GM12878 (cell line): ENCODE measurements around the gene SLC6A2. TPM values are rescaled to one million over a fixed set of nuclear protein-coding genes. Genes with fewer than 3 reads are reported as not detected.
"Not testable (repeated sequence)": the region's sequence is repeated elsewhere in the genome, so short reads cannot be mapped to it uniquely, and the experiment has no call there.

Source experiments
- ATAC-seq: fragments of 200-7000 bp; cut with Tn5 transposase; 3 replicates; pipeline ENCODE4 v1.9.1; 2020; ENCODE audit warnings: mild to moderate bottlenecking, moderate library complexity
- BruUV-seq: library from RNA; stranded (reverse); fragments of 400-500 nt; replicated peaks from 2 replicates; lab custom pipeline; 2021; lab: Mats Ljungman, UMichigan
- CTCF ChIA-PET: fragments of 300-600 bp; sonication (Branson Sonifier 250); formaldehyde crosslinking; extraction: SDS; loops from one replicate; lab custom pipeline; 2021; ENCODE audit warnings: inconsistent platforms; lab: Yijun Ruan, JAX
- POLR2A ChIA-PET: fragments of 350-600 bp; formaldehyde crosslinking; extraction: SDS; loops from one replicate; lab custom pipeline; 2021; ENCODE audit warnings: inconsistent platforms; lab: Charles Lee
- RAD21 ChIA-PET: fragments of 300-600 bp; sonication (Branson Sonifier 250); formaldehyde crosslinking; loops from one replicate; lab custom pipeline; 2023; ENCODE audit warnings: antibody characterized with exemption; ENCODE audit not compliant: unreplicated experiment; lab: Charles Lee
- SMC1A ChIA-PET: fragments of 300-600 bp; sonication (Branson Sonifier 250); formaldehyde crosslinking; loops from one replicate; lab custom pipeline; 2023; ENCODE audit not compliant: unreplicated experiment, uncharacterized antibody; lab: Charles Lee
- DNase-seq: peaks from one replicate; pipeline ENCODE4 v3.0.0-alpha.2; 2011; ENCODE audit warnings: low read depth, low spot score
- FAIRE-seq: peaks from 3 replicates; lab custom pipeline; 2011; peaks lifted over from hg19 to GRCh38; lab: Jason Lieb, UNC
- H2AFZ ChIP-seq: 2 replicates; pipeline ENCODE4 v1.6.0; 2011; ENCODE audit warnings: low read depth, low read length, control low read depth; ENCODE audit not compliant: control insufficient read depth
- H3K27ac ChIP-seq: 2 replicates; pipeline ENCODE4 v1.5.1; 2011; ENCODE audit warnings: control low read depth; ENCODE audit not compliant: control insufficient read depth, insufficient read depth
- H3K27me3 ChIP-seq, 2 experiments: replicated peaks in 1 of 2; 2 replicates each; pipeline versions ENCODE4 v1.6.0 to v1.6.1; 2011; ENCODE audit warnings: low read length in 1 of 2; ENCODE audit not compliant: control insufficient read depth in 2 of 2, insufficient read depth in 2 of 2
- H3K36me3 ChIP-seq, 2 experiments: 2 replicates each; pipeline ENCODE4 v1.5.1; 2011; ENCODE audit warnings: low read length in 1 of 2; ENCODE audit not compliant: control insufficient read depth in 2 of 2, insufficient read depth in 2 of 2
- H3K4me1 ChIP-seq: 2 replicates; pipeline ENCODE4 v1.6.1; 2011; ENCODE audit warnings: mild to moderate bottlenecking, low read length, moderate library complexity, mixed read lengths; ENCODE audit not compliant: control insufficient read depth, insufficient read depth
- H3K4me2 ChIP-seq: 2 replicates; pipeline ENCODE4 v1.6.0; 2011; ENCODE audit warnings: control low read depth; ENCODE audit not compliant: control insufficient read depth, insufficient read depth
- H3K4me3 ChIP-seq: fragments of 200-600 bp; sonication (generic); 2 replicates; pipeline ENCODE4 v1.5.1; 2016
- H3K79me2 ChIP-seq: 2 replicates; pipeline ENCODE4 v1.6.0; 2011; ENCODE audit warnings: low read length; ENCODE audit not compliant: control insufficient read depth, insufficient read depth
- H3K9ac ChIP-seq: 2 replicates; pipeline ENCODE4 v1.8.0; 2011; ENCODE audit warnings: low read length, control low read depth, mixed read lengths; ENCODE audit not compliant: control insufficient read depth, insufficient read depth
- H3K9me3 ChIP-seq: replicated peaks from 3 replicates; pipeline ENCODE4 v1.5.1; 2011; ENCODE audit warnings: mild to moderate bottlenecking, low read length; ENCODE audit not compliant: control insufficient read depth, insufficient read depth
- H4K20me1 ChIP-seq: 2 replicates; pipeline ENCODE4 v1.6.0; 2011; ENCODE audit not compliant: control insufficient read depth, insufficient read depth
- E4F1 ChIP-seq: fragments of 450-650 bp; IDR thresholded peaks from 2 replicates; pipeline ENCODE4 v1.6.1; 2018; ENCODE audit warnings: borderline replicate concordance, mild to moderate bottlenecking; ENCODE audit not compliant: partially characterized antibody
- HDAC6 ChIP-seq: fragments of 200-600 bp; sonication (generic); IDR thresholded peaks from one replicate; pipeline ENCODE4 v1.8.0; 2017; ENCODE audit warnings: antibody characterized with exemption; ENCODE audit not compliant: unreplicated experiment
- SIX5 ChIP-seq: IDR thresholded peaks from 2 replicates; pipeline ENCODE4 v1.6.1; 2011; ENCODE audit warnings: mild to moderate bottlenecking, low read depth, low read length, moderate library complexity; ENCODE audit not compliant: severe bottlenecking
- WGBS: methylation state at CpG from one replicate; pipeline ENCODE4 v1.1.6; 2016; ENCODE audit warnings: low lambda C conversion rate; ENCODE audit not compliant: insufficient replicate concordance, insufficient coverage; ENCODE audit errors: missing lambda C conversion rate; 5-methylcytosine and 5-hydroxymethylcytosine counted together
- in situ Hi-C: fragments of 300-500 bp; cut with MboI; formaldehyde crosslinking; loops from 9 replicates; pipeline ENCODE4 v1.14.3; 2018; ENCODE audit warnings: mixed read lengths
- intact Hi-C: fragments of 100-400 bp; cut with micrococcal nuclease; formaldehyde crosslinking; loops from one replicate; pipeline ENCODE4 v1.14.2; 2022; ENCODE audit not compliant: unreplicated experiment
- polyA plus RNA-seq, 11 experiments: library from polyadenylated mRNA; depleted of rRNA in 4 of 11; unstranded in 6 of 11; stranded (reverse) in 5 of 11; fragments of >200 nt; fragmentation: Nextera tagmentation in 4 of 11; fragmentation: Illumina TruSeq in 1 of 11; extraction: Ambion mirVana in 4 of 11; extraction: Trizol in 1 of 11; gene quantifications; 1 replicate in 1 of 11; 2 replicates in 10 of 11; pipeline versions ENCODE4 v1.2.1 to v1.2.3, GENCODE V29; 2011 to 2016; ENCODE audit warnings: inconsistent platforms in 2 of 11, missing spikeins in 2 of 11, low read depth in 1 of 11
- total RNA-seq, 4 experiments: library from RNA; depleted of rRNA in 3 of 4; stranded (reverse); fragments of >200 nt in 3 of 4; fragmentation: Illumina TruSeq in 1 of 4; extraction: Trizol in 1 of 4; gene quantifications; 2 replicates each; pipeline versions ENCODE4 v1.2.1 to v1.2.3, GENCODE V29; 2013 to 2021

The SLC6A2 gene
- total and polyA plus RNA-seq, 10 of the 15 experiments (the other 5 are each of a cell fraction or from before 2014, with no cell fraction given): not detected

GRCh38 chr16:55613613-55614335 is 42.0 kb upstream of the SLC6A2 start (continued):
- no peak for TF ChIP-seq E4F1
- TF ChIP-seq, all 136 proteins: peak for 0

GRCh38 chr16:55615071-55615470 is 40.7 kb upstream of the SLC6A2 start:
- H4K20me1 ChIP-seq: no peaks in the 10 kb centered on the region
- H2AFZ ChIP-seq: no peak overlapping the region
- intact Hi-C loops (no loop called here), in situ Hi-C loops (no loop called here)
- H3K4me1 ChIP-seq: no peaks in the 10 kb centered on the region
- H3K36me3 ChIP-seq: no peaks in the 10 kb centered on the region
- H3K9ac ChIP-seq: no peak overlapping the region
- no peak overlapping the region for H3K4me3 ChIP-seq
- ChIA-PET CTCF (no interaction called here), RAD21 (no interaction called here), POLR2A (no interaction called here), SMC1A (no interaction called here)
- BruUV-seq: no TSS peak
- DNase-seq (no peak), ATAC-seq (no peak), FAIRE-seq (no peak)
- no peaks in the 10 kb centered on the region for H3K9me3 ChIP-seq
- H3K27me3 ChIP-seq: no peaks in the 10 kb centered on the region
- no peaks in the 10 kb centered on the region for H3K79me2 ChIP-seq
- no peak overlapping the region for H3K27ac ChIP-seq
- 19% methylated on average over 3 of the region's 3 CpGs for WGBS
- H3K4me2 ChIP-seq: no peak overlapping the region
- TF ChIP-seq HDAC6: no peak
- no peak for TF ChIP-seq SIX5

- H3K4me2 ChIP-seq, H3K9me3 ChIP-seq, BruUV-seq, FAIRE-seq, POLR2A ChIA-PET, H4K20me1 ChIP-seq, H2AFZ ChIP-seq, H3K4me1 ChIP-seq, H3K79me2 ChIP-seq, intact Hi-C loops, RAD21 ChIA-PET, in situ Hi-C loops, SMC1A ChIA-PET, H3K27ac ChIP-seq, DNase-seq, H3K4me3 ChIP-seq, H3K36me3 ChIP-seq, H3K27me3 ChIP-seq, H3K9ac ChIP-seq, CTCF ChIA-PET, ATAC-seq: not testable (repeated sequence)
- WGBS: 24% methylated on average over 11 of the region's 11 CpGs
These were observed 40.1 kb upstream of the SLC6A2 start for GRCh38 chr16:55615670-55616069.
